Spleen (tissue), 7 donors: Measurements from ENCODE around the gene OLA1.

Experiments used
- POLR2A ChIP-seq, 3 donors: fragments of 450-650 bp; IDR thresholded peaks; one replicate each; pipeline ENCODE4 v1.5.1; 2017; ENCODE audit warnings: antibody characterized with exemption in 3 of 3, mild to moderate bottlenecking in 1 of 3
- POLR2AphosphoS5 ChIP-seq, 3 donors: sonication (generic); formaldehyde crosslinking; IDR thresholded peaks; one replicate each; pipeline ENCODE4 v1.5.1; 2017; ENCODE audit warnings: antibody characterized with exemption in 3 of 3
- TF ChIP-seq, protein P1 (sequence below), 11 experiments: fragments of 200-600 bp in 7 of 11; fragments of 450-650 bp in 4 of 11; sonication (generic) in 4 of 11; IDR thresholded peaks in 8 of 11; conservative IDR thresholded peaks in 3 of 11; 1 replicate in 7 of 11; 2 replicates in 4 of 11; pipeline versions ENCODE4 v1.4.0 to v1.8.0; 2016 to 2021; ENCODE audit warnings: antibody characterized with exemption in 11 of 11, inconsistent platforms in 4 of 11, mild to moderate bottlenecking in 1 of 11
- donor health status: DM: no; HTN: no; CAD: no; lungs with moderate emphysema.
- donor health status: DM: no; HTN: no; CAD: no.
- donor health status: DM: no; HTN: no; CAD: no.

DNA sequence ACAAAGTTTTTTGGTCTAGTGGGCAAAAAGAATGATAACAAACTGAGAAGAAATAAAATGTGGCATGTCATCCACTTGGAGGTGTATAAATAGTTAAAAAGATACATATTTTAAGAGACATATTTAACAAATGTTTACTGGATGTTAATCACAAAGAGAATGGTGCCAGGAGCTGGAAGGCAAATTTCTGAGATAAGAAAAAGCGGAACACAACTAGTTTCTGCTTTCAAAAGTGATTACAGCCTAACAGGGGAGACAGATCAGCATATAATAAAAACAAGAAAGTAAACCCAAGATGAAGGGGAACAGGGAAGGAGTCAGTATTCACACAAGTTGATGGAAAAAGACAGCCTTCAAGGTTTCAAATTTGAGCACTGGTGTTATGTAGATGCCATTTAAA, 91.3 kb downstream of the OLA1 start:
- TF ChIP-seq, protein P1, sequence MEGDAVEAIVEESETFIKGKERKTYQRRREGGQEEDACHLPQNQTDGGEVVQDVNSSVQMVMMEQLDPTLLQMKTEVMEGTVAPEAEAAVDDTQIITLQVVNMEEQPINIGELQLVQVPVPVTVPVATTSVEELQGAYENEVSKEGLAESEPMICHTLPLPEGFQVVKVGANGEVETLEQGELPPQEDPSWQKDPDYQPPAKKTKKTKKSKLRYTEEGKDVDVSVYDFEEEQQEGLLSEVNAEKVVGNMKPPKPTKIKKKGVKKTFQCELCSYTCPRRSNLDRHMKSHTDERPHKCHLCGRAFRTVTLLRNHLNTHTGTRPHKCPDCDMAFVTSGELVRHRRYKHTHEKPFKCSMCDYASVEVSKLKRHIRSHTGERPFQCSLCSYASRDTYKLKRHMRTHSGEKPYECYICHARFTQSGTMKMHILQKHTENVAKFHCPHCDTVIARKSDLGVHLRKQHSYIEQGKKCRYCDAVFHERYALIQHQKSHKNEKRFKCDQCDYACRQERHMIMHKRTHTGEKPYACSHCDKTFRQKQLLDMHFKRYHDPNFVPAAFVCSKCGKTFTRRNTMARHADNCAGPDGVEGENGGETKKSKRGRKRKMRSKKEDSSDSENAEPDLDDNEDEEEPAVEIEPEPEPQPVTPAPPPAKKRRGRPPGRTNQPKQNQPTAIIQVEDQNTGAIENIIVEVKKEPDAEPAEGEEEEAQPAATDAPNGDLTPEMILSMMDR (IDR thresholded peaks at IDR 0.05 in 8 of 11, conservative IDR thresholded peaks at IDR 0.05 in 3 of 11): no peak
- TF ChIP-seq POLR2AphosphoS5 (IDR thresholded peaks at IDR 0.05): no peak
- TF ChIP-seq POLR2A (IDR thresholded peaks at IDR 0.05): no peak
